ENCODE results near the gene MAN2A1. TPM values are rescaled to one million over a fixed set of nuclear protein-coding genes. Genes with fewer than 3 reads are reported as not detected.

Gene MAN2A1
- total RNA-seq, 1 experiment from 2014 or later, result 21.8 TPM

GRCh38 chr5:109671136-109671535, 18.6 kb upstream of the MAN2A1 start:
- ChIA-PET CTCF (no interaction called here), POLR2A (ENCODE audit: unreplicated experiment) (no interaction called here)

DNA sequence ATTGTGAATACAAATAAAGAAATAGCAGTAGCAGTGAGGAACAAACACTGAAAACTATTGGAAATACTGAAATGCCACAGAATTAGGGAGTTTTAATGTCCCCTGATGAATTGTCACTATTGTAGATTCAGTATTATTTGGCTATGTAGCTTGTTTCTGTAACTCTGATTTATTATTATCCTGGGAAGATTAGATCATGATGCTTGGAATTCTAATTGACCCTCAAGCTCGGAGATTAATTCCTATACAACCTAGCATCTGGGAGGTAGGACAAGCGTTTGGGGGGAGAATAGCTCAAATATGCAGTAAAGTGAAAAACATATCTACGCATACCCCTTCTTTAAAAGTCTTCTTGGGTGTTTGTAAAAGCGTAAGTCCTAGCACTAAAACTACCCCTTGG, 15.1 kb upstream of the MAN2A1 start:
- Histone ChIP-seq H3K4me3 (ENCODE audit: low read length) (no peak overlapping the region), H4K20me1 (ENCODE audit: low read length) (no peaks in the 10 kb centered on the region), H3K36me3 (ENCODE audit: low read depth, low read length) (no peaks in the 10 kb centered on the region), H3K79me2 (ENCODE audit: low read length) (no peaks in the 10 kb centered on the region), H3K4me2 (ENCODE audit: low read length) (no peak overlapping the region), H3K27ac (ENCODE audit: low read length) (no peak overlapping the region), H2AFZ (ENCODE audit: low read length) (no peak overlapping the region), H3K27me3 (ENCODE audit: low read length) (no peaks in the 10 kb centered on the region), H3K9me2 (replicated peaks; ENCODE audit: low read length) (no peaks in the 10 kb centered on the region), H3K4me1 (ENCODE audit: insufficient read depth, low read length) (no peaks in the 10 kb centered on the region), H3F3A (ENCODE audit: low read length, unreplicated experiment) (no peaks in the 10 kb centered on the region), H3K9ac (ENCODE audit: low read length) (no peak overlapping the region), H3K9me3 (ENCODE audit: low read length) (no peaks in the 10 kb centered on the region)
- ATAC-seq (no peak), DNase-seq (no peak)
- intact Hi-C loops (cut with micrococcal nuclease), result no loop called here
- ChIA-PET CTCF (no interaction called here), POLR2A (ENCODE audit: unreplicated experiment) (no interaction called here)
- BruUV-seq (replicated peaks), result no TSS peak
- TF ChIP-seq EZH2 (IDR thresholded peaks at IDR 0.05; ENCODE audit: low read length, unreplicated experiment), result no peak
- TF ChIP-seq, protein P1, sequence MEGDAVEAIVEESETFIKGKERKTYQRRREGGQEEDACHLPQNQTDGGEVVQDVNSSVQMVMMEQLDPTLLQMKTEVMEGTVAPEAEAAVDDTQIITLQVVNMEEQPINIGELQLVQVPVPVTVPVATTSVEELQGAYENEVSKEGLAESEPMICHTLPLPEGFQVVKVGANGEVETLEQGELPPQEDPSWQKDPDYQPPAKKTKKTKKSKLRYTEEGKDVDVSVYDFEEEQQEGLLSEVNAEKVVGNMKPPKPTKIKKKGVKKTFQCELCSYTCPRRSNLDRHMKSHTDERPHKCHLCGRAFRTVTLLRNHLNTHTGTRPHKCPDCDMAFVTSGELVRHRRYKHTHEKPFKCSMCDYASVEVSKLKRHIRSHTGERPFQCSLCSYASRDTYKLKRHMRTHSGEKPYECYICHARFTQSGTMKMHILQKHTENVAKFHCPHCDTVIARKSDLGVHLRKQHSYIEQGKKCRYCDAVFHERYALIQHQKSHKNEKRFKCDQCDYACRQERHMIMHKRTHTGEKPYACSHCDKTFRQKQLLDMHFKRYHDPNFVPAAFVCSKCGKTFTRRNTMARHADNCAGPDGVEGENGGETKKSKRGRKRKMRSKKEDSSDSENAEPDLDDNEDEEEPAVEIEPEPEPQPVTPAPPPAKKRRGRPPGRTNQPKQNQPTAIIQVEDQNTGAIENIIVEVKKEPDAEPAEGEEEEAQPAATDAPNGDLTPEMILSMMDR (conservative IDR thresholded peaks at IDR 0.05; ENCODE audit: low read depth, low read length), result no peak

More at GRCh38 chr5:109671136-109671535, 18.6 kb upstream of the MAN2A1 start:
- Histone ChIP-seq H3K36me3 (ENCODE audit: low read depth, low read length) (no peaks in the 10 kb centered on the region), H3F3A (ENCODE audit: low read length, unreplicated experiment) (no peaks in the 10 kb centered on the region), H4K20me1 (ENCODE audit: low read length) (no peaks in the 10 kb centered on the region), H3K9ac (ENCODE audit: low read length) (no peak overlapping the region), H3K9me2 (replicated peaks; ENCODE audit: low read length) (no peaks in the 10 kb centered on the region), H3K9me3 (ENCODE audit: low read length) (no peaks in the 10 kb centered on the region), H3K4me3 (ENCODE audit: low read length) (no peak overlapping the region), H3K27ac (ENCODE audit: low read length) (no peak overlapping the region), H3K27me3 (ENCODE audit: low read length) (no peaks in the 10 kb centered on the region), H3K4me1 (ENCODE audit: insufficient read depth, low read length) (no peaks in the 10 kb centered on the region), H3K79me2 (ENCODE audit: low read length) (no peaks in the 10 kb centered on the region), H2AFZ (ENCODE audit: low read length) (no peak overlapping the region), H3K4me2 (ENCODE audit: low read length) (no peak overlapping the region)
- DNase-seq (no peak), ATAC-seq (no peak)
- intact Hi-C loops (cut with micrococcal nuclease), result no loop called here
- TF ChIP-seq EZH2 (IDR thresholded peaks at IDR 0.05; ENCODE audit: low read length, unreplicated experiment) (no peak), EZH2phosphoT487 (IDR thresholded peaks at IDR 0.05; ENCODE audit: borderline replicate concordance, low read length) (no peak)
- TF ChIP-seq, protein P1 (conservative IDR thresholded peaks at IDR 0.05; ENCODE audit: low read depth, low read length), result no peak
- no TSS peak for BruUV-seq (replicated peaks)

GRCh38 chr5:109676920-109677319, 12.8 kb upstream of the MAN2A1 start:
- Histone ChIP-seq H3K79me2 (ENCODE audit: low read length) (no peaks in the 10 kb centered on the region), H3K9me2 (replicated peaks; ENCODE audit: low read length) (no peaks in the 10 kb centered on the region), H3K27ac (ENCODE audit: low read length) (no peak overlapping the region), H3K36me3 (ENCODE audit: low read depth, low read length) (no peaks in the 10 kb centered on the region), H4K20me1 (ENCODE audit: low read length) (no peaks in the 10 kb centered on the region), H2AFZ (ENCODE audit: low read length) (no peak overlapping the region), H3K4me3 (ENCODE audit: low read length) (no peak overlapping the region), H3K4me1 (ENCODE audit: insufficient read depth, low read length) (peaks cover 8% of the 10 kb centered on the region), H3F3A (ENCODE audit: low read length, unreplicated experiment) (no peaks in the 10 kb centered on the region), H3K9ac (ENCODE audit: low read length) (no peak overlapping the region), H3K27me3 (ENCODE audit: low read length) (no peaks in the 10 kb centered on the region), H3K4me2 (ENCODE audit: low read length) (no peak overlapping the region), H3K9me3 (ENCODE audit: low read length) (no peaks in the 10 kb centered on the region)
- POLR2A ChIA-PET (ENCODE audit: unreplicated experiment), result no interaction called here
- no TSS peak for BruUV-seq (replicated peaks)
- TF ChIP-seq EZH2phosphoT487 (IDR thresholded peaks at IDR 0.05; ENCODE audit: borderline replicate concordance, low read length), result no peak
- no peak for TF ChIP-seq EZH2 (IDR thresholded peaks at IDR 0.05; ENCODE audit: low read length, unreplicated experiment)
- TF ChIP-seq, protein P1 (conservative IDR thresholded peaks at IDR 0.05; ENCODE audit: low read depth, low read length), result no peak
- ATAC-seq (no peak), DNase-seq (no peak)
- CTCF ChIA-PET, result no interaction called here
- intact Hi-C loops (cut with micrococcal nuclease), result no loop called here
